ENCODE results near the gene PTPRU. TPM values are rescaled to one million over a fixed set of nuclear protein-coding genes. Genes with fewer than 3 reads are reported as not detected.

PTPRU gene
- total RNA-seq, 1 donor from 2014 or later, result 37.3 TPM

DNA sequence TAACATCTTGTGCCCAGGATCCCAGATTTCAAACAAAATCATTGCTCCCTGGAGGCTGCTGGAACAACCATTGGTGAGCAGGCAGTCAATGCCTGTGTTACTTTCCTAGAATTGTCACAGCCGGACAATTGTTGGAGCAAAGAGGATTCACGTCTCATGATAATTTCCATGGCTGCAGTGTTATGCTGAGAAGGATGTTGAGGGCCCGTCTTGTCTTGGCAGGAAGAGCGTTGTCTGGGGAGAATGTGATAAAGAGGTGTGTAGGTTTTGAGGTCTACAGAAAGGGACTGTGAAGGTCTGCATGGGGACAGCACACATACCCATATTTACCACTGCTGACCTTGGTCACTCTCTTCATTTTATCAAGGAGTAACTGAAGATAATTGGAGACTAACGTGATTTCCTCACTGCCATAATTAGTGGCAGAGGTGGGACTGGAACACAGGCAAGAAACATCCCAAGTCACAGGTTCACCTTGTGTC, 11.9 kb upstream of the PTPRU start:
- no peak for TF ChIP-seq POLR2AphosphoS5 (IDR thresholded peaks at IDR 0.05; ENCODE audit: insufficient read depth in 1 of 2, low read depth in 1 of 2)
- TF ChIP-seq, protein P1, sequence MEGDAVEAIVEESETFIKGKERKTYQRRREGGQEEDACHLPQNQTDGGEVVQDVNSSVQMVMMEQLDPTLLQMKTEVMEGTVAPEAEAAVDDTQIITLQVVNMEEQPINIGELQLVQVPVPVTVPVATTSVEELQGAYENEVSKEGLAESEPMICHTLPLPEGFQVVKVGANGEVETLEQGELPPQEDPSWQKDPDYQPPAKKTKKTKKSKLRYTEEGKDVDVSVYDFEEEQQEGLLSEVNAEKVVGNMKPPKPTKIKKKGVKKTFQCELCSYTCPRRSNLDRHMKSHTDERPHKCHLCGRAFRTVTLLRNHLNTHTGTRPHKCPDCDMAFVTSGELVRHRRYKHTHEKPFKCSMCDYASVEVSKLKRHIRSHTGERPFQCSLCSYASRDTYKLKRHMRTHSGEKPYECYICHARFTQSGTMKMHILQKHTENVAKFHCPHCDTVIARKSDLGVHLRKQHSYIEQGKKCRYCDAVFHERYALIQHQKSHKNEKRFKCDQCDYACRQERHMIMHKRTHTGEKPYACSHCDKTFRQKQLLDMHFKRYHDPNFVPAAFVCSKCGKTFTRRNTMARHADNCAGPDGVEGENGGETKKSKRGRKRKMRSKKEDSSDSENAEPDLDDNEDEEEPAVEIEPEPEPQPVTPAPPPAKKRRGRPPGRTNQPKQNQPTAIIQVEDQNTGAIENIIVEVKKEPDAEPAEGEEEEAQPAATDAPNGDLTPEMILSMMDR (IDR thresholded peaks at IDR 0.05), result no peak
- TF ChIP-seq POLR2A (IDR thresholded peaks at IDR 0.05), result no peak
- no peak overlapping the region for H3K27ac ChIP-seq
- H3K9me3 ChIP-seq, result no peaks in the 10 kb centered on the region
- no peak overlapping the region for H3K4me3 ChIP-seq
- no peaks in the 10 kb centered on the region for H3K27me3 ChIP-seq
- intact Hi-C loops (cut with DNase I), result no loop called here
- H3K36me3 ChIP-seq, result no peaks in the 10 kb centered on the region
- no peak for DNase-seq (ENCODE audit: extremely low spot score in 2 of 2)
- no peaks in the 10 kb centered on the region for H3K4me1 ChIP-seq

DNA sequence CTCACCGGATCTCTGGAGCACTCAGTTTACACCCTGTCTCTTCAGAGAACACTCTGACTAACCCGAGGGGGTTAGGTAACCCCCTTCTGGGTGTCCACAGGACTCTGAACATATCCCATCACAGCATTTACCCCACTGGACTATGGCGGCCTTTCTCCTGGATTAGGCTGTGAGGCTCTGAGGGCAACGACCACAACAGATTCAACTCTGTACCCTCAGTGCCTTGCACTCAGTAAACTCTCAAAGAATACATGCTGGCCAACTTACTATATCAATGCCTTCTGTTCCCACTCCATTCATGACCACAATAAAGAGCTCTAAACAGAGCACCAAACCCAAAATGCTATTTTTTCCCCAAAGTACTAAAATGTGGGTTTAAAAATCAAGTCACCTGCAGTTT, 11.0 kb upstream of the PTPRU start:
- Histone ChIP-seq H3K36me3 (no peaks in the 10 kb centered on the region), H3K27me3 (no peaks in the 10 kb centered on the region), H3K9me3 (no peaks in the 10 kb centered on the region), H3K4me3 (no peak overlapping the region), H3K27ac (no peak overlapping the region), H3K4me1 (peaks cover 7% of the 10 kb centered on the region)
- intact Hi-C loops (cut with DNase I), result no loop called here
- no peak for DNase-seq (ENCODE audit: extremely low spot score in 2 of 2)
- TF ChIP-seq, protein P1 (IDR thresholded peaks at IDR 0.05), result no peak
- no peak for TF ChIP-seq POLR2A (IDR thresholded peaks at IDR 0.05)
- TF ChIP-seq POLR2AphosphoS5 (IDR thresholded peaks at IDR 0.05; ENCODE audit: insufficient read depth in 1 of 2, low read depth in 1 of 2), result no peak

DNA sequence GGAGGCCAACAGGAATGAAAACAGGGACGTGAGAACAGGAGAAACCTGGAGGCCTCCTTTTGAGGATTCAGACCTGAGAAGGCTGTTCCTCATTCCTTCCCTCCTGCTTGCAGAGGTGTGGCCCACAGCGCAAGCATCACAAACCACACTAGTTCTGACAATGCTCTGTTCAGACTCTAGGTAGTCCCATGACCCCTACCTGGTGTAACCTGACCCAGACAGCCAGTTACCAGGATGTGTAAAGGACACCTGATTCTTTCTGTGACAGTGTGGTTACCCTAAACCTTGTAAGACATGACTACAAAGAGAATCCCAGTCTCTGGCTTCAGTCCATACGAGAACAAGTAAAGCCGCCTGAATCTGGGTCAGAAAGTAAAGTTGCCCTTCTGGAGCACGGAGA, 8.8 kb upstream of the PTPRU start:
- peaks cover 9% of the 10 kb centered on the region for H3K4me1 ChIP-seq
- intact Hi-C loops (cut with DNase I), result no loop called here
- no peaks in the 10 kb centered on the region for H3K27me3 ChIP-seq
- DNase-seq (ENCODE audit: extremely low spot score in 2 of 2), result no peak
- H3K9me3 ChIP-seq, result no peaks in the 10 kb centered on the region
- H3K27ac ChIP-seq, result no peak overlapping the region
- H3K36me3 ChIP-seq, result no peaks in the 10 kb centered on the region
- no peak overlapping the region for H3K4me3 ChIP-seq
- TF ChIP-seq POLR2A (IDR thresholded peaks at IDR 0.05), result no peak
- TF ChIP-seq, protein P1 (IDR thresholded peaks at IDR 0.05), result no peak
- no peak for TF ChIP-seq POLR2AphosphoS5 (IDR thresholded peaks at IDR 0.05; ENCODE audit: insufficient read depth in 1 of 2, low read depth in 1 of 2)

DNA sequence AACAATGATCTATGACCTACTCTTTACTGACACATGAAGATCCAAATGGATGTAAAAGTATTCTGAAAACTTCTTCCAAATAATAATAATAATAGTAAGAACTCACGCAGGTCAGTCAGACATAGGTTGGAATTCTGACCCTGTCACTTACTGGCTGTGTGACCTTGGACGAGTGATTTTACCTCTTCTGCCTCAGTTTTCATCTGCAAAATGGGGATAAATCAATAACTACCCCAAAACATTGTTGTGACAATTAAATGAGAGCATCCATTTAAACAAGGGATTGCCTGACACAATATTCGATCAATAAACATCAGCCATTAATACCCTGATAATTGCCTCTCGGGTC, 6.1 kb upstream of the PTPRU start:
- no peak for DNase-seq (ENCODE audit: extremely low spot score in 2 of 2)
- H3K9me3 ChIP-seq, result no peaks in the 10 kb centered on the region
- H3K36me3 ChIP-seq, result no peaks in the 10 kb centered on the region
- intact Hi-C loops (cut with DNase I), result no loop called here
- peak overlapping the region; percentile 74 for H3K27ac ChIP-seq
- TF ChIP-seq POLR2A (IDR thresholded peaks at IDR 0.05) (no peak), POLR2AphosphoS5 (IDR thresholded peaks at IDR 0.05; ENCODE audit: insufficient read depth in 1 of 2, low read depth in 1 of 2) (no peak)
- TF ChIP-seq, protein P1 (IDR thresholded peaks at IDR 0.05), result no peak
- H3K4me3 ChIP-seq, result peak overlapping the region; percentile 44 to 93
- H3K4me1 ChIP-seq, result peaks cover 9% of the 10 kb centered on the region
- H3K27me3 ChIP-seq, result no peaks in the 10 kb centered on the region

DNA sequence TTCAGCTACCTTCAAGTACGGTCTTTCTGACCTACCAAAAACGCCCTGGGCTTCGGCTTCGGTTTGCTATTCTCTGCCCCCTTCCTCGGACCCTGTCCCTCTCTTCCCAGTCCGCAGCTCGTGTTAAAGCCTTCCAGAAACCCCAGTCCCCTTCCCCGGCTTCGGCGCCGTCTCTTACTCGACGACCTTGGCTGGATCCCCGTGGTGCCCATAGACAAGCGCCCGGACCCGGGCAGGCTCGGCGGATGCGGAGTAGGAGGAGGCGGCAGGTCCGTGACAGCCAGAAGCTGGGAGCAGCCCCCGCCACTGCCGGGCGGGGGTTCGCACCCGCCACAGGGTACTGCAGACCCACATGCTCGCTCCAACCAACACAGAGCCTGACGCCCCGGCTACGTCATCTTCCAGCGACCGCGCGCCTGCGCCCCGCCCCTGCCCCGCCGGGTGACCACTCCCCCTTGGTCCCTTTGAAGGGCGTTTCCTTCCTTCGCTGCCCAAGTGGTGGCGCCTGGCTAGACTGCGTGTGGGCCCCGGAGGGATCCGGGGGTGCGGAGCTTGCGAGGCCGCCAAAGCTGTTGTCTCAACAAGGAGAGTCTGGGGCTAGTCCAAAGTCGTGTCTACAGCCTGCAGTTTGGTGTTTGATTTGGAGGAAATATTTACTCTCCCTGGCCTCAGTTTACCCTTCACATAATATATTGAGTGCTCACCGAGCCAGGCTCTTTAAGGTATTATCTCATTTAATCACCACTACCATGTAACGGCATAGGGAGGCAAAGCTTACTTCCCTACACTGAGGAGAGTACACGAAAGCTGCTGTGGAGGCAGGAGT, 5.6 kb upstream of the PTPRU start, which contains the start of gene MECR:
Gene MECR (minus strand): TSS at position 382 of the 826 bp plus-strand sequence. CDS start 28 bp downstream, at position 354.
- no peak for TF ChIP-seq POLR2A (IDR thresholded peaks at IDR 0.05)
- TF ChIP-seq, protein P1 (IDR thresholded peaks at IDR 0.05), result peak in 1 of 3 experiments; percentile 25
- peak; percentile 85 to 93 for TF ChIP-seq POLR2AphosphoS5 (IDR thresholded peaks at IDR 0.05; ENCODE audit: insufficient read depth in 1 of 2, low read depth in 1 of 2)
- peaks cover 10% of the 10 kb centered on the region for H3K4me1 ChIP-seq
- H3K36me3 ChIP-seq, result no peaks in the 10 kb centered on the region
- DNase-seq (ENCODE audit: extremely low spot score in 2 of 2), result peak in 1 of 2 donors; percentile 95
- H3K4me3 ChIP-seq, result peak within 1 kb of the TSS; percentile 44 to 93
- H3K27me3 ChIP-seq, result no peaks in the 10 kb centered on the region
- H3K27ac ChIP-seq, result peak within 1 kb of the TSS; percentile 74
- intact Hi-C loops (cut with DNase I), result no loop called here
- H3K9me3 ChIP-seq, result no peaks in the 10 kb centered on the region

Data from vagina (tissue), 2 donors.